CD14-positive monocyte (primary cell): ENCODE results near the gene FRMD6. TPM values are rescaled to one million over a fixed set of nuclear protein-coding genes. Genes with fewer than 3 reads are reported as not detected.

Source experiments
- DNase-seq, 3 donors: peaks; one replicate each; pipeline ENCODE4 v3.0.0-alpha.2; 2011 to 2022
- H2AFZ ChIP-seq: 2 replicates; pipeline ENCODE4 v1.6.0; 2012; ENCODE audit warnings: mild to moderate bottlenecking, low read depth, low read length, inconsistent platforms; ENCODE audit not compliant: insufficient read depth, poor library complexity, severe bottlenecking
- H3K27ac ChIP-seq, 2 donors: 1 replicate in 1 of 2; 2 replicates in 1 of 2; pipeline ENCODE4 v1.5.1; 2012 to 2013; ENCODE audit warnings: low read length in 2 of 2, control low read depth in 1 of 2, inconsistent platforms in 1 of 2, low read depth in 1 of 2, mild to moderate bottlenecking in 1 of 2
- H3K27me3 ChIP-seq, 2 donors: one replicate each; pipeline versions ENCODE4 v1.6.0 to v1.6.1; 2011 to 2013; ENCODE audit warnings: low read length in 2 of 2; ENCODE audit not compliant: control insufficient read depth in 2 of 2, insufficient read depth in 2 of 2
- H3K36me3 ChIP-seq, 2 donors: replicated peaks in 1 of 2; 1 replicate in 1 of 2; 2 replicates in 1 of 2; pipeline versions ENCODE4 v1.5.1 to v1.6.1; 2012 to 2013; ENCODE audit warnings: low read length in 2 of 2, control low read depth in 1 of 2, inconsistent platforms in 1 of 2, mild to moderate bottlenecking in 1 of 2; ENCODE audit not compliant: insufficient read depth in 2 of 2, control insufficient read depth in 1 of 2
- H3K4me1 ChIP-seq, 2 donors: 1 replicate in 1 of 2; 2 replicates in 1 of 2; pipeline versions ENCODE4 v1.5.1 to v1.6.1; 2012 to 2013; ENCODE audit warnings: low read length in 2 of 2, control low read depth in 1 of 2, inconsistent platforms in 1 of 2, mild to moderate bottlenecking in 1 of 2, moderate library complexity in 1 of 2; ENCODE audit not compliant: insufficient read depth in 2 of 2, control insufficient read depth in 1 of 2
- H3K4me2 ChIP-seq: replicated peaks from 2 replicates; pipeline ENCODE3; 2012; ENCODE audit warnings: low read length, moderate library complexity, mild to moderate bottlenecking; ENCODE audit not compliant: poor library complexity, severe bottlenecking; ENCODE audit errors: extremely low read depth
- H3K4me3 ChIP-seq, 3 experiments: fragments of 200-600 bp in 1 of 3; sonication (generic) in 1 of 3; replicated peaks in 1 of 3; 1 replicate in 2 of 3; 2 replicates in 1 of 3; pipeline ENCODE4 v1.5.1; 2011 to 2013; ENCODE audit warnings: low read length in 3 of 3, mild to moderate bottlenecking in 3 of 3, control low read depth in 2 of 3, low read depth in 2 of 3, inconsistent platforms in 1 of 3, moderate library complexity in 1 of 3
- H3K79me2 ChIP-seq: 2 replicates; pipeline ENCODE4 v1.6.0; 2012; ENCODE audit warnings: mild to moderate bottlenecking, control low read depth, inconsistent platforms, low read length, moderate library complexity; ENCODE audit not compliant: insufficient read depth
- H3K9ac ChIP-seq: 2 replicates; pipeline ENCODE4 v1.6.0; 2017; ENCODE audit warnings: low read length, mild to moderate bottlenecking; ENCODE audit not compliant: insufficient read depth, poor library complexity, severe bottlenecking
- H3K9me3 ChIP-seq, 2 donors: replicated peaks in 1 of 2; 1 replicate in 1 of 2; 2 replicates in 1 of 2; pipeline versions ENCODE4 v1.5.1 to v1.6.1; 2012 to 2013; ENCODE audit warnings: low read length in 2 of 2, control low read depth in 1 of 2; ENCODE audit not compliant: control insufficient read depth in 1 of 2, insufficient read depth in 1 of 2
- H4K20me1 ChIP-seq: 2 replicates; pipeline ENCODE4 v1.6.0; 2012; ENCODE audit warnings: mild to moderate bottlenecking, low read length, control low read depth, moderate library complexity; ENCODE audit not compliant: insufficient read depth
- H3K27ac Mint-ChIP-seq, 7 donors: one replicate each; pipeline ENCODE4 v1.8.0; 2020; ENCODE audit warnings: mild to moderate bottlenecking in 7 of 7, mixed read lengths in 7 of 7, moderate library complexity in 6 of 7, inconsistent platforms in 2 of 7
- H3K27me3 Mint-ChIP-seq, 3 donors: one replicate each; pipeline ENCODE4 v1.8.0; 2021 to 2022; ENCODE audit warnings: low read depth in 3 of 3, mild to moderate bottlenecking in 3 of 3, mixed read lengths in 3 of 3, moderate library complexity in 3 of 3, inconsistent platforms in 1 of 3
- H3K36me3 Mint-ChIP-seq, 2 donors: one replicate each; pipeline ENCODE4 v1.8.0; 2020; ENCODE audit warnings: mixed read lengths in 2 of 2, inconsistent platforms in 1 of 2, mild to moderate bottlenecking in 1 of 2
- H3K4me1 Mint-ChIP-seq: one replicate; pipeline ENCODE4 v1.8.0; 2020; ENCODE audit warnings: mild to moderate bottlenecking, mixed read lengths
- H3K4me3 Mint-ChIP-seq, 2 donors: one replicate each; pipeline ENCODE4 v1.8.0; 2020; ENCODE audit warnings: mild to moderate bottlenecking in 2 of 2, mixed read lengths in 2 of 2, moderate library complexity in 1 of 2
- H3K9me3 Mint-ChIP-seq, 7 donors: one replicate each; pipeline ENCODE4 v1.8.0; 2020 to 2022; ENCODE audit warnings: mixed read lengths in 7 of 7, mild to moderate bottlenecking in 6 of 7, moderate library complexity in 6 of 7, inconsistent platforms in 2 of 7
- CTCF ChIP-seq: fragments of 200-600 bp; IDR thresholded peaks from one replicate; pipeline ENCODE4 v1.8.0; 2022; ENCODE audit warnings: antibody characterized with exemption, mild to moderate bottlenecking
- WGBS: methylation state at CpG from one replicate; pipeline ENCODE4 v1.1.5; 2013; ENCODE audit warnings: missing lambda C conversion rate; ENCODE audit not compliant: insufficient coverage; 5-methylcytosine and 5-hydroxymethylcytosine counted together
- intact Hi-C, 2 donors: fragments of 100-400 bp; cut with micrococcal nuclease; formaldehyde crosslinking; loops; one replicate each; pipeline versions ENCODE4 v1.15.0 to v1.15.1; 2023
- polyA plus RNA-seq, 3 donors: library from polyadenylated mRNA; depleted of rRNA in 1 of 3; unstranded in 2 of 3; stranded (reverse) in 1 of 3; fragments of 300-500 nt in 2 of 3; fragments of >200 nt in 1 of 3; fragmentation: Illumina TruSeq in 2 of 3; gene quantifications; 1 replicate in 2 of 3; 2 replicates in 1 of 3; pipeline ENCODE4 v1.2.3, GENCODE V29; 2012 to 2021

Gene FRMD6
- polyA plus RNA-seq, 3 donors: 0.12 to 0.25 (median 0.12) TPM

- Mint-ChIP-seq H3K9me3 (peaks cover 0 to 4% (median 0%) of the 10 kb centered on the region in 7 donors), H3K36me3 (no peaks in the 10 kb centered on the region), H3K27me3 (peaks cover 22 to 33% (median 30%) of the 10 kb centered on the region in 3 donors), H3K4me1 (peaks cover 23% of the 10 kb centered on the region), H3K27ac (no peak overlapping the region), H3K4me3 (peak overlapping the region in 1 of 2 donors; percentile 26)
- H3K4me3 ChIP-seq: no peak overlapping the region
- intact Hi-C loops: loop anchor here (5.0 to 10.0 kb wide), 2 partner anchors 328 to 330 kb away; partner anchors contain the start of gene RTRAF (in 1 of the 2)
- TF ChIP-seq CTCF: no peak
- H3K4me1 ChIP-seq: peaks cover 14 to 25% of the 10 kb centered on the region in 2 donors
- H3K79me2 ChIP-seq: no peaks in the 10 kb centered on the region
- H2AFZ ChIP-seq: no peak overlapping the region
- peaks cover 16 to 23% of the 10 kb centered on the region in 2 donors for H3K27me3 ChIP-seq
- no peak overlapping the region for H3K27ac ChIP-seq
- no peaks in the 10 kb centered on the region for H3K36me3 ChIP-seq
- no peak for DNase-seq
- no CpG with 5 or more reads among the region's 1 CpG for WGBS
- H3K9ac ChIP-seq: no peak overlapping the region
- no peaks in the 10 kb centered on the region for H4K20me1 ChIP-seq
- H3K4me2 ChIP-seq: no peak overlapping the region
- H3K9me3 ChIP-seq: no peaks in the 10 kb centered on the region
Measured at GRCh38 chr14:51654533-51654845, 2.8 kb downstream of the FRMD6 start.

DNA sequence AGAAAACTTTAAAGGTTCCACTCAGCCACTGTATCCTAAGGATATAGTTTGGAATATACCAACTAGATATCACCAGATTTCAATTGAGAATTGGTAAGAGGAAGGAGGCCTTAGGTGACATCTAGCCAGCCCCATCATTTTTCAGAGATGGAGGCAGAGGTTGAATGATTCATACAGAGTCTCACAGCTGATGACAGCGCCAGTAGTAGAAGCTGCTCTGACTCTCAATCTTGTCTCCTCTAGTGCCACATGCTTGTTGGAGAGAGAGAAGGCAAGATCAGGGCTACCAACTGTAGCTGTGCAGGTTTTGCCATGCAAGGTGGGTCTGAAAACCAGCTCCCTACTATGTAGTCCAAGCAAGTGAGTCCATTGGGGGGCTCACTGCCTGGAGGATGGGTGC is 6.1 kb downstream of the FRMD6 start:
- Mint-ChIP-seq H3K4me1 (peaks cover 16% of the 10 kb centered on the region), H3K27ac (no peak overlapping the region), H3K27me3 (peaks cover 11 to 22% (median 20%) of the 10 kb centered on the region in 3 donors), H3K4me3 (no peak overlapping the region), H3K9me3 (no peaks in the 10 kb centered on the region), H3K36me3 (no peaks in the 10 kb centered on the region)
- Histone ChIP-seq H3K27me3 (peaks cover 14 to 16% of the 10 kb centered on the region in 2 donors), H4K20me1 (no peaks in the 10 kb centered on the region), H3K4me1 (peaks cover 3 to 4% of the 10 kb centered on the region in 2 donors), H3K4me2 (no peak overlapping the region), H3K36me3 (no peaks in the 10 kb centered on the region), H3K4me3 (no peak overlapping the region), H3K27ac (no peak overlapping the region), H3K9ac (no peak overlapping the region), H3K79me2 (no peaks in the 10 kb centered on the region), H3K9me3 (no peaks in the 10 kb centered on the region), H2AFZ (no peak overlapping the region)
- no peak for TF ChIP-seq CTCF
- no peak for DNase-seq
- WGBS: no CpG with 5 or more reads among the region's 1 CpG
- intact Hi-C loops: loop anchor here in 1 of 2 donors (10.0 kb wide), 1 partner anchor 327 kb away; the partner anchor contains the start of gene RTRAF
